Gastrocnemius medialis (tissue), 4 donors: Measurements from ENCODE around the gene NOS2. TPM values are rescaled to one million over a fixed set of nuclear protein-coding genes. Genes with fewer than 3 reads are reported as not detected.

Experiments
- ATAC-seq, 2 donors: fragments of 150-250 bp; one replicate each; pipeline ENCODE4 v1.9.1; 2016
- DNase-seq, 2 donors: peaks; one replicate each; pipeline ENCODE4 v3.0.0-alpha.2; 2019
- H3K27ac ChIP-seq, 4 donors: fragments of 200-600 bp; sonication (generic); 1 replicate in 1 of 4; 2 replicates in 3 of 4; pipeline ENCODE4 v1.5.1; 2016 to 2018; ENCODE audit warnings: mild to moderate bottlenecking in 2 of 4, moderate library complexity in 1 of 4
- H3K27me3 ChIP-seq, 3 donors: fragments of 200-600 bp; sonication (generic) in 2 of 3; 1 replicate in 1 of 3; 2 replicates in 2 of 3; pipeline versions ENCODE4 v1.5.1 to v1.6.0; 2016 to 2019; ENCODE audit warnings: mild to moderate bottlenecking in 1 of 3, moderate library complexity in 1 of 3
- H3K36me3 ChIP-seq, 2 donors: fragments of 200-600 bp; sonication (generic) in 1 of 2; one replicate each; pipeline ENCODE4 v1.5.1; 2017 to 2018
- H3K4me1 ChIP-seq, 2 donors: fragments of 200-600 bp; sonication (generic) in 1 of 2; one replicate each; pipeline ENCODE4 v1.5.1; 2016 to 2017; ENCODE audit warnings: mild to moderate bottlenecking in 2 of 2
- H3K4me3 ChIP-seq, 4 donors: fragments of 200-600 bp; sonication (generic) in 3 of 4; 1 replicate in 1 of 4; 2 replicates in 3 of 4; pipeline ENCODE4 v1.5.1; 2016 to 2019; ENCODE audit warnings: mild to moderate bottlenecking in 2 of 4
- H3K9me3 ChIP-seq, 3 donors: fragments of 200-600 bp; sonication (generic) in 2 of 3; 1 replicate in 1 of 3; 2 replicates in 2 of 3; pipeline ENCODE4 v1.5.1; 2016 to 2019
- POLR2A ChIP-seq, 2 donors: fragments of 450-650 bp; IDR thresholded peaks; one replicate each; pipeline ENCODE4 v1.6.1; 2017; ENCODE audit warnings: antibody characterized with exemption in 2 of 2, mild to moderate bottlenecking in 2 of 2, moderate library complexity in 2 of 2
- in situ Hi-C, 4 donors: fragments of 200-750 bp; cut with MboI; loops; one replicate each; pipeline versions ENCODE4 v1.15.0 to v1.8.0; 2017; ENCODE audit warnings: low sequenced_read_pairs in 4 of 4
- intact Hi-C: fragments of 100-400 bp; cut with DNase I; formaldehyde crosslinking; loops from one replicate; pipeline ENCODE4 v1.15.1; 2023; ENCODE audit warnings: low total_unique reads
- total RNA-seq, 4 donors: library from RNA; depleted of rRNA; stranded (reverse); fragments of >200 nt; gene quantifications; one replicate each; pipeline versions ENCODE4 v1.1.0 to v1.2.3, GENCODE V29; 2016
- TF ChIP-seq, protein P1 (sequence below), 5 experiments: fragments of 450-650 bp in 3 of 5; fragments of 200-600 bp in 2 of 5; sonication (generic) in 2 of 5; IDR thresholded peaks in 4 of 5; conservative IDR thresholded peaks in 1 of 5; 1 replicate in 4 of 5; 2 replicates in 1 of 5; pipeline ENCODE4 v1.5.1; 2016 to 2019; ENCODE audit warnings: antibody characterized with exemption in 5 of 5, mild to moderate bottlenecking in 3 of 5, moderate library complexity in 3 of 5

Gene NOS2
- total RNA-seq, 4 donors from 2014 or later = 0.07 to 0.68 (median 0.31) TPM; not detected in 1

DNA sequence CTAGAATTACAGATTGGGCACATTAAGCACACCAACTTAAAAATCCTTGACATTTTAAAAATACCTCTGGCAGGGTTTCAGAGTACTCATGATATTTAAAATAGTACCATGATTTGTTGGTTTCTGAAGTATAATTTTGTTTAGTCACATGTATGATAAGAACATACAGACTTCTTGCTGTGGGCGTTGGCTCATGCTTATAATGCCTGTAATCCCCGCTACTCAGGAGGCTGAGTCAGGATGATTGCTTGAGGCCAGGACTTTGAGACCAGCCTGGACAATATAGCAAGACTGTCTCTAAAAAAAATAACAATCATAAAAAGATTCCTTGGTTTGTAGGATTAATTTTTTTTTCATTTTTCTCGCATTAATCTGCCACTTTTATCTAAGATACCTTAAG, 78.5 kb downstream of the NOS2 start:
- DNase-seq (no peak), ATAC-seq (no peak)
- H3K27ac ChIP-seq = no peak overlapping the region
- no peaks in the 10 kb centered on the region for H3K27me3 ChIP-seq
- TF ChIP-seq, protein P1, sequence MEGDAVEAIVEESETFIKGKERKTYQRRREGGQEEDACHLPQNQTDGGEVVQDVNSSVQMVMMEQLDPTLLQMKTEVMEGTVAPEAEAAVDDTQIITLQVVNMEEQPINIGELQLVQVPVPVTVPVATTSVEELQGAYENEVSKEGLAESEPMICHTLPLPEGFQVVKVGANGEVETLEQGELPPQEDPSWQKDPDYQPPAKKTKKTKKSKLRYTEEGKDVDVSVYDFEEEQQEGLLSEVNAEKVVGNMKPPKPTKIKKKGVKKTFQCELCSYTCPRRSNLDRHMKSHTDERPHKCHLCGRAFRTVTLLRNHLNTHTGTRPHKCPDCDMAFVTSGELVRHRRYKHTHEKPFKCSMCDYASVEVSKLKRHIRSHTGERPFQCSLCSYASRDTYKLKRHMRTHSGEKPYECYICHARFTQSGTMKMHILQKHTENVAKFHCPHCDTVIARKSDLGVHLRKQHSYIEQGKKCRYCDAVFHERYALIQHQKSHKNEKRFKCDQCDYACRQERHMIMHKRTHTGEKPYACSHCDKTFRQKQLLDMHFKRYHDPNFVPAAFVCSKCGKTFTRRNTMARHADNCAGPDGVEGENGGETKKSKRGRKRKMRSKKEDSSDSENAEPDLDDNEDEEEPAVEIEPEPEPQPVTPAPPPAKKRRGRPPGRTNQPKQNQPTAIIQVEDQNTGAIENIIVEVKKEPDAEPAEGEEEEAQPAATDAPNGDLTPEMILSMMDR (IDR thresholded peaks at IDR 0.05 in 4 of 5, conservative IDR thresholded peaks at IDR 0.05 in 1 of 5) = no peak
- TF ChIP-seq POLR2A (IDR thresholded peaks at IDR 0.05) = no peak
- no peaks in the 10 kb centered on the region for H3K4me1 ChIP-seq
- no peaks in the 10 kb centered on the region for H3K36me3 ChIP-seq
- no peaks in the 10 kb centered on the region for H3K9me3 ChIP-seq
- intact Hi-C loops = no loop called here
- no peak overlapping the region for H3K4me3 ChIP-seq
- in situ Hi-C loops = no loop called here

Other genes starting within 250 kb of the NOS2 start
- gene LGALS9, start 169.3 kb downstream of the NOS2 start, total RNA-seq = 10 to 100 TPM in 1 of 4 donors, 1 to 10 TPM in 3; 2.4 to 20.3 (median 6.1) TPM
- gene LYRM9, start 92.8 kb upstream of the NOS2 start, total RNA-seq = 10 to 100 TPM in 2 of 4 donors, 1 to 10 TPM in 2; 5.9 to 37.2 (median 9.6) TPM
- 10 to 100 TPM in 2 of 4 donors, 1 to 10 TPM in 2; 6.5 to 11.0 (median 9.1) TPM for gene NLK, start 242.1 kb upstream of the NOS2 start, total RNA-seq